ENCODE data around the gene MYH10.

The MYH10 gene

DNA sequence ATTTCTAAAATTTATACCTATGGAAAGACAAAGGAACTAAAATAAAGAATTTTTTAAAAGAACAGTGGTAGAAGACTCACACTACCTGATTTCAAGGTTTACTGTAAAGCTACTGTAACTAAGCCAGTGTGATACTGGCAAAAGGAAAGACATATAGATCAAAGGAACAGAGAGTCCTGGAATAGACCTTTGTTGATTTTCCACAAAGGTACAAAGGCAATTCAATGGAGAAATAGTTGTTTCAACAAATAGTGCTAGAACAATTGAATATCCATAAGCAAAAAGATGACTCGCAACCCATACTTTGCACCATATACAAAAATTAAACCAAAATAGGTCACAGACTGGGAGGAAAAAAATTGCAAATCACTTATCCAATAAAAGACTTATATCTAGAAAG lies 36.7 kb downstream of the MYH10 start:
- Histone ChIP-seq H3K9me3 (ENCODE audit: insufficient read depth, low read length, severe bottlenecking) (no peaks in the 10 kb centered on the region), H3K27ac (ENCODE audit: low read length) (no peak overlapping the region), H3K4me1 (ENCODE audit: insufficient read depth, low read length) (no peaks in the 10 kb centered on the region), H4K20me1 (ENCODE audit: insufficient read depth, low read length) (peaks cover 18% of the 10 kb centered on the region; the same call in 1 of the 2 replicates), H3K79me2 (ENCODE audit: insufficient read depth, low read length) (peaks cover 47% of the 10 kb centered on the region), H3K36me3 (ENCODE audit: insufficient read depth, low read length) (peaks cover 8% of the 10 kb centered on the region; the same call in 1 of the 2 replicates), H3K4me2 (ENCODE audit: insufficient read depth, low read length) (no peak overlapping the region), H3K27me3 (ENCODE audit: insufficient read depth, low read length, poor library complexity) (no peaks in the 10 kb centered on the region), H3K9ac (ENCODE audit: low read depth, low read length) (no peak overlapping the region), H2AFZ (ENCODE audit: low read depth, low read length) (no peak overlapping the region), H3K4me3 (ENCODE audit: low read depth in 1 of 2, low read length in 2 of 2) (no peak overlapping the region)
- DNase-seq = no peak
- no peak for TF ChIP-seq EZH2 (IDR thresholded peaks at IDR 0.05; ENCODE audit: borderline replicate concordance, low read depth, low read length, severe bottlenecking)
- TF ChIP-seq, protein P1, sequence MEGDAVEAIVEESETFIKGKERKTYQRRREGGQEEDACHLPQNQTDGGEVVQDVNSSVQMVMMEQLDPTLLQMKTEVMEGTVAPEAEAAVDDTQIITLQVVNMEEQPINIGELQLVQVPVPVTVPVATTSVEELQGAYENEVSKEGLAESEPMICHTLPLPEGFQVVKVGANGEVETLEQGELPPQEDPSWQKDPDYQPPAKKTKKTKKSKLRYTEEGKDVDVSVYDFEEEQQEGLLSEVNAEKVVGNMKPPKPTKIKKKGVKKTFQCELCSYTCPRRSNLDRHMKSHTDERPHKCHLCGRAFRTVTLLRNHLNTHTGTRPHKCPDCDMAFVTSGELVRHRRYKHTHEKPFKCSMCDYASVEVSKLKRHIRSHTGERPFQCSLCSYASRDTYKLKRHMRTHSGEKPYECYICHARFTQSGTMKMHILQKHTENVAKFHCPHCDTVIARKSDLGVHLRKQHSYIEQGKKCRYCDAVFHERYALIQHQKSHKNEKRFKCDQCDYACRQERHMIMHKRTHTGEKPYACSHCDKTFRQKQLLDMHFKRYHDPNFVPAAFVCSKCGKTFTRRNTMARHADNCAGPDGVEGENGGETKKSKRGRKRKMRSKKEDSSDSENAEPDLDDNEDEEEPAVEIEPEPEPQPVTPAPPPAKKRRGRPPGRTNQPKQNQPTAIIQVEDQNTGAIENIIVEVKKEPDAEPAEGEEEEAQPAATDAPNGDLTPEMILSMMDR (IDR thresholded peaks at IDR 0.05; ENCODE audit: borderline replicate concordance, extremely low read depth, low read length, poor library complexity, severe bottlenecking) = no peak
- ATAC-seq (ENCODE audit: insufficient read depth, low read depth) = no peak

DNA sequence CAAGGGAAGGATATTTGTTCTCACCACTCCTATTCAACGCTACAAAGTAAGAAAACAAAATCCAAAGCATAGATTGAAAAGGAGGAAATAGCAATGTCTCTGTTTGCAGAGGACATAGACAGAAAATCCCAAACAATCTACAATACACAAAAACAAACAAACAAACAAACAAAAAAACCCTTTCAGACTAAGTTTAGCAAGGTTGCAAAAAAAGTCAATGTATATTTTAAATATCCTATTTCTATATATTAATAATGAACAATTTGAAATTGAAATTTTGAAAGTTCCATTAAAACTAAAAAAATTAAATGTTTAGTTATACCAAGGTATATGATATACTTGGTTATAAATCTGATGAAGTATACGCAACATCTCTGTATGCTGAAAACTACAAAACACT lies 37.2 kb downstream of the MYH10 start:
- peaks cover 19% of the 10 kb centered on the region for H4K20me1 ChIP-seq (ENCODE audit: insufficient read depth, low read length)
- H3K4me3 ChIP-seq (ENCODE audit: low read depth in 1 of 2, low read length in 2 of 2) = no peak overlapping the region
- H3K36me3 ChIP-seq (ENCODE audit: insufficient read depth, low read length) = peaks cover 13% of the 10 kb centered on the region
- no peak overlapping the region for H3K27ac ChIP-seq (ENCODE audit: low read length)
- H3K9ac ChIP-seq (ENCODE audit: low read depth, low read length) = no peak overlapping the region
- H3K27me3 ChIP-seq (ENCODE audit: insufficient read depth, low read length, poor library complexity) = no peaks in the 10 kb centered on the region
- DNase-seq = no peak
- no peak for TF ChIP-seq EZH2 (IDR thresholded peaks at IDR 0.05; ENCODE audit: borderline replicate concordance, low read depth, low read length, severe bottlenecking)
- TF ChIP-seq, protein P1 (IDR thresholded peaks at IDR 0.05; ENCODE audit: borderline replicate concordance, extremely low read depth, low read length, poor library complexity, severe bottlenecking) = no peak
- H2AFZ ChIP-seq (ENCODE audit: low read depth, low read length) = no peak overlapping the region
- H3K79me2 ChIP-seq (ENCODE audit: insufficient read depth, low read length) = peaks cover 50% of the 10 kb centered on the region
- no peaks in the 10 kb centered on the region for H3K9me3 ChIP-seq (ENCODE audit: insufficient read depth, low read length, severe bottlenecking)
- H3K4me1 ChIP-seq (ENCODE audit: insufficient read depth, low read length) = no peaks in the 10 kb centered on the region
- H3K4me2 ChIP-seq (ENCODE audit: insufficient read depth, low read length) = no peak overlapping the region
- no peak for ATAC-seq (ENCODE audit: insufficient read depth, low read depth)

DNA sequence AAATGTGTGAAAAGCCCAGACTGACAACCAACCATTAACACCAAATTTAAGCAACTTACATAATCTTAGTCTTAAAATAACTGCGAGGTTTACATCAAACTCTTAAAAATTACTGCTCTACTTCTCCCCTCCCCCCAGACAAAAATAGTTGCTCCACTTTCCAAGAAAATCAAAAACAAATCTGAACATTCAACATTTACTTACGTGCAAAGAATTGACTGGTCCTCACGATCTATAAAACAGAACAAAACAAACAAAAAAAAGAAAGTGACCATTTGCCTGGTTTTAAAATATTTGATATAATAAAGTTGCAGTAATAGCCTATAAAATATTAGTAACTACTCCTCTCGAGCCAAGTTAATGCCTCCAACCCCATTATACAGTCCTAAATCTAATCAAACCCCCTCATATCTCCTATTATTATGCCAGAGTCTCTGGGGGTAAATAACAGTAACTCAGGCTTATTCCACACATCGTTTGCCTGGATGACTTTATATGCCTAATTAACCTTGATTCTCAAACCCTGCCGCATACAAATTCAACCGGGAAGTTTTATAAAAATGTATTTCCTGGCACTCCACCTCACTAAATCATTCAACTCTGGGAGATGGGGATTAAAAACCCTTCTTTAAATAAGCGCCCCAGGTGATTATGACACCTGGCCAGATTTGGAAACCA lies 41.5 kb downstream of the MYH10 start:
- Histone ChIP-seq H3K79me2 (ENCODE audit: insufficient read depth, low read length) (peaks cover 55% of the 10 kb centered on the region), H3K27ac (ENCODE audit: low read length) (no peak overlapping the region), H3K9me3 (ENCODE audit: insufficient read depth, low read length, severe bottlenecking) (no peaks in the 10 kb centered on the region), H4K20me1 (ENCODE audit: insufficient read depth, low read length) (peaks cover 38% of the 10 kb centered on the region), H3K4me1 (ENCODE audit: insufficient read depth, low read length) (no peaks in the 10 kb centered on the region), H3K9ac (ENCODE audit: low read depth, low read length) (no peak overlapping the region), H3K4me2 (ENCODE audit: insufficient read depth, low read length) (no peak overlapping the region), H3K27me3 (ENCODE audit: insufficient read depth, low read length, poor library complexity) (no peaks in the 10 kb centered on the region), H3K4me3 (ENCODE audit: low read depth in 1 of 2, low read length in 2 of 2) (no peak overlapping the region), H3K36me3 (ENCODE audit: insufficient read depth, low read length) (peaks cover 40% of the 10 kb centered on the region), H2AFZ (ENCODE audit: low read depth, low read length) (no peak overlapping the region)
- TF ChIP-seq, protein P1 (IDR thresholded peaks at IDR 0.05; ENCODE audit: borderline replicate concordance, extremely low read depth, low read length, poor library complexity, severe bottlenecking) = no peak
- TF ChIP-seq EZH2 (IDR thresholded peaks at IDR 0.05; ENCODE audit: borderline replicate concordance, low read depth, low read length, severe bottlenecking) = no peak
- no peak for DNase-seq
- no peak for ATAC-seq (ENCODE audit: insufficient read depth, low read depth)

Measured in DND-41 (cell line).